Body of pancreas (tissue), 4 donors: ENCODE data around the gene BABAM2. TPM values are rescaled to one million over a fixed set of nuclear protein-coding genes. Genes with fewer than 3 reads are reported as not detected.

Source experiments
- ATAC-seq: fragments of 150-250 bp; one replicate; pipeline ENCODE4 v1.9.1; 2016
- DNase-seq, 4 donors: peaks; one replicate each; pipeline ENCODE4 v3.0.0-alpha.2; 2019
- H3K27ac ChIP-seq, 4 donors: fragments of 200-600 bp; sonication (generic); 1 replicate in 3 of 4; 2 replicates in 1 of 4; pipeline versions ENCODE4 v1.5.1 to v1.6.1; 2016 to 2019; ENCODE audit warnings: mild to moderate bottlenecking in 1 of 4, mixed read lengths in 1 of 4, moderate library complexity in 1 of 4
- H3K27me3 ChIP-seq, 2 donors: fragments of 200-600 bp; sonication (generic); one replicate each; pipeline ENCODE4 v1.6.0; 2016; ENCODE audit warnings: mild to moderate bottlenecking in 1 of 2
- H3K36me3 ChIP-seq, 2 donors: fragments of 200-600 bp; sonication (generic); replicated peaks in 1 of 2; 2 replicates each; pipeline ENCODE4 v1.5.1; 2016; ENCODE audit warnings: low read depth in 2 of 2; ENCODE audit not compliant: insufficient read depth in 1 of 2
- H3K4me1 ChIP-seq: fragments of 200-600 bp; sonication (generic); one replicate; pipeline ENCODE4 v1.6.0; 2016
- H3K4me3 ChIP-seq, 2 donors: fragments of 200-600 bp; sonication (generic); 1 replicate in 1 of 2; 2 replicates in 1 of 2; pipeline ENCODE4 v1.5.1; 2016 to 2019
- H3K9me3 ChIP-seq, 3 donors: fragments of 200-600 bp; sonication (generic); 1 replicate in 2 of 3; 2 replicates in 1 of 3; pipeline ENCODE4 v1.5.1; 2016
- CTCF ChIP-seq, 7 experiments: fragments of 450-650 bp in 4 of 7; fragments of 200-600 bp in 3 of 7; sonication (generic) in 3 of 7; IDR thresholded peaks; one replicate each; pipeline ENCODE4 v1.5.1; 2016 to 2019; ENCODE audit warnings: antibody characterized with exemption in 7 of 7
- POLR2A ChIP-seq, 3 donors: fragments of 450-650 bp; IDR thresholded peaks; one replicate each; pipeline ENCODE4 v1.6.1; 2016; ENCODE audit warnings: antibody characterized with exemption in 3 of 3, mild to moderate bottlenecking in 2 of 3
- WGBS, 2 donors: methylation state at CpG; one replicate each; pipeline ENCODE4 v1.1.5; 2017; 5-methylcytosine and 5-hydroxymethylcytosine counted together
- intact Hi-C: fragments of 100-400 bp; cut with DNase I; formaldehyde crosslinking; loops from one replicate; pipeline ENCODE4 v1.15.1; 2023
- total RNA-seq, 2 donors: library from RNA; depleted of rRNA; stranded (reverse); fragments of >200 nt; gene quantifications; one replicate each; pipeline ENCODE4 v1.1.0, GENCODE V29; 2016

Gene BABAM2
- total RNA-seq, 2 donors from 2014 or later, result 20.5 to 22.4 TPM

- Histone ChIP-seq H3K27ac (no peak overlapping the region), H3K9me3 (no peaks in the 10 kb centered on the region), H3K4me3 (no peak overlapping the region), H3K4me1 (no peaks in the 10 kb centered on the region), H3K27me3 (no peaks in the 10 kb centered on the region), H3K36me3 (no peaks in the 10 kb centered on the region)
- 96 to 100% methylated on average over 4 of the region's 4 CpGs for WGBS, 2 donors
- TF ChIP-seq CTCF (IDR thresholded peaks at IDR 0.05), result no peak
- TF ChIP-seq POLR2A (IDR thresholded peaks at IDR 0.05), result no peak
- no peak for ATAC-seq
- no peak for DNase-seq
- intact Hi-C loops, result no loop called here
Measured at GRCh38 chr2:28279371-28279770, 388.8 kb downstream of the BABAM2 start.

GRCh38 chr2:28280619-28281018 lies 390.1 kb downstream of the BABAM2 start:
- intact Hi-C loops, result no loop called here
- Histone ChIP-seq H3K9me3 (no peaks in the 10 kb centered on the region), H3K27me3 (no peaks in the 10 kb centered on the region), H3K36me3 (no peaks in the 10 kb centered on the region), H3K4me1 (no peaks in the 10 kb centered on the region), H3K4me3 (no peak overlapping the region), H3K27ac (no peak overlapping the region)
- WGBS, 2 donors, result 72 to 74% methylated on average over 4 of the region's 4 CpGs
- ATAC-seq (peak; percentile 64), DNase-seq (no peak)
- TF ChIP-seq CTCF (IDR thresholded peaks at IDR 0.05), result no peak
- no peak for TF ChIP-seq POLR2A (IDR thresholded peaks at IDR 0.05)

GRCh38 chr2:28281739-28282138 lies 391.2 kb downstream of the BABAM2 start:
- DNase-seq (no peak), ATAC-seq (no peak)
- WGBS, 2 donors, result 93 to 100% methylated on average over 1 of the region's 1 CpG
- intact Hi-C loops, result no loop called here
- TF ChIP-seq POLR2A (IDR thresholded peaks at IDR 0.05) (no peak), CTCF (IDR thresholded peaks at IDR 0.05) (no peak)
- no peak overlapping the region for H3K27ac ChIP-seq
- no peaks in the 10 kb centered on the region for H3K4me1 ChIP-seq
- no peaks in the 10 kb centered on the region for H3K36me3 ChIP-seq
- no peak overlapping the region for H3K4me3 ChIP-seq
- H3K27me3 ChIP-seq, result no peaks in the 10 kb centered on the region
- no peaks in the 10 kb centered on the region for H3K9me3 ChIP-seq

GRCh38 chr2:28282248-28282647 lies 391.7 kb downstream of the BABAM2 start:
- 83 to 85% methylated on average over 3 of the region's 3 CpGs for WGBS, 2 donors

More at GRCh38 chr2:28282248-28282647, 391.7 kb downstream of the BABAM2 start:
- intact Hi-C loops, result no loop called here
- Histone ChIP-seq H3K36me3 (no peaks in the 10 kb centered on the region), H3K4me1 (no peaks in the 10 kb centered on the region), H3K4me3 (no peak overlapping the region), H3K27ac (no peak overlapping the region), H3K9me3 (no peaks in the 10 kb centered on the region), H3K27me3 (no peaks in the 10 kb centered on the region)
- DNase-seq (no peak), ATAC-seq (no peak)
- no peak for TF ChIP-seq CTCF (IDR thresholded peaks at IDR 0.05)
- TF ChIP-seq POLR2A (IDR thresholded peaks at IDR 0.05), result no peak
